Fibroblast of lung (primary cell): ENCODE results near the gene XYLT2.

ENCODE experiments used
- EZH2 ChIP-seq: IDR thresholded peaks from 2 replicates; pipeline ENCODE4 v1.5.1; 2012; ENCODE audit warnings: low read length, control low read depth, mild to moderate bottlenecking; ENCODE audit errors: missing control alignments
- TF ChIP-seq, protein P1 (sequence below), 2 donors: IDR thresholded peaks in 1 of 2; conservative IDR thresholded peaks in 1 of 2; 1 replicate in 1 of 2; 2 replicates in 1 of 2; pipeline ENCODE4 v1.5.1; 2011 to 2012; ENCODE audit warnings: low read length in 2 of 2, control low read depth in 1 of 2, inconsistent platforms in 1 of 2, low read depth in 1 of 2, mild to moderate bottlenecking in 1 of 2

DNA sequence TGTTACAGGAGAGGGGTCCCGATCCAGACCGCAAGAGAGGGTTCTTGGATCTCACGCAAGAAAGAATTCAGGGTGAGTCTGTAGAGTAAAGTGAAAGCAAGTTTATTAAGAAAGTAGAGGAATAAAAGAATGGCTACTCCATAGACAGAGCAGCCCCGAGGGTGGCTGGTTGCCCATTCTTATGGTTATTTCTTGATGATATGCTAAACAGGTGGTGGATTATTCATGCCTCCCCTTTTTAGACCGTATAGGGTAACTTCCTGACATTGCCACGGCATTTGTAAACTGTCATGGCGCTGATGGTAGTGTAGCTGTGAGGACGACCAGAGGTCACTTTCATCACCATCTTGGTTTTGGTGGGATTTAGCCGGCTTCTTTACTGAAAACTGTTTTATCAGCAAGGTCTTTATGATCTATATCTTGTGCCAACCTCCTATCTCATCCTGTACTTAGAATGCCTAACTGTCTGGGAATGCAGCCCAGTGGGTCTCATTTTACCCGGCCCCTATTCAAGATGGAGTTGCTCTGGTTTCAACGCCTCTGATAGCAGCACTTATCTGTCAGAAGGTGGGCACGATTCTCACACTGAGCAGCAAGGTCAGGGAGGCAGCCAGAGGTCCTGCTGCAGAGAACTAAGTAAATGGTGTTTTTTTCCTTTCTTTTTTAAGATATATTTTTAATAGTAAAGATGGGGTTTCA lies 26.5 kb upstream of the XYLT2 start:
- TF ChIP-seq, protein P1, sequence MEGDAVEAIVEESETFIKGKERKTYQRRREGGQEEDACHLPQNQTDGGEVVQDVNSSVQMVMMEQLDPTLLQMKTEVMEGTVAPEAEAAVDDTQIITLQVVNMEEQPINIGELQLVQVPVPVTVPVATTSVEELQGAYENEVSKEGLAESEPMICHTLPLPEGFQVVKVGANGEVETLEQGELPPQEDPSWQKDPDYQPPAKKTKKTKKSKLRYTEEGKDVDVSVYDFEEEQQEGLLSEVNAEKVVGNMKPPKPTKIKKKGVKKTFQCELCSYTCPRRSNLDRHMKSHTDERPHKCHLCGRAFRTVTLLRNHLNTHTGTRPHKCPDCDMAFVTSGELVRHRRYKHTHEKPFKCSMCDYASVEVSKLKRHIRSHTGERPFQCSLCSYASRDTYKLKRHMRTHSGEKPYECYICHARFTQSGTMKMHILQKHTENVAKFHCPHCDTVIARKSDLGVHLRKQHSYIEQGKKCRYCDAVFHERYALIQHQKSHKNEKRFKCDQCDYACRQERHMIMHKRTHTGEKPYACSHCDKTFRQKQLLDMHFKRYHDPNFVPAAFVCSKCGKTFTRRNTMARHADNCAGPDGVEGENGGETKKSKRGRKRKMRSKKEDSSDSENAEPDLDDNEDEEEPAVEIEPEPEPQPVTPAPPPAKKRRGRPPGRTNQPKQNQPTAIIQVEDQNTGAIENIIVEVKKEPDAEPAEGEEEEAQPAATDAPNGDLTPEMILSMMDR (conservative IDR thresholded peaks at IDR 0.05 in 1 of 2, IDR thresholded peaks at IDR 0.05 in 1 of 2; ENCODE audit: low read depth in 1 of 2, low read length in 2 of 2): no peak
- no peak for TF ChIP-seq EZH2
